ENCODE measurements around the gene GDF10.

Gene GDF10

GRCh38 chr10:47317251-47317650, 17.3 kb downstream of the GDF10 start:
- no peak for DNase-seq

GRCh38 chr10:47318706-47319105, 18.7 kb downstream of the GDF10 start:
- no peak for DNase-seq

GRCh38 chr10:47319784-47320183, 19.8 kb downstream of the GDF10 start:
- DNase-seq = no peak

- DNase-seq = no peak
These were observed 20.8 kb downstream of the GDF10 start for GRCh38 chr10:47320812-47321211.

- DNase-seq = no peak
These were observed 21.7 kb downstream of the GDF10 start for GRCh38 chr10:47321521-47322195.

GRCh38 chr10:47322300-47323061, 22.5 kb downstream of the GDF10 start, which contains the start of gene GDF2:
Gene GDF2, plus strand, starts transcription at chr10:47322454. Its CDS starts 215 bp downstream, at chr10:47322669.
- DNase-seq = no peak

- DNase-seq = no peak
These were observed 23.1 kb downstream of the GDF10 start for GRCh38 chr10:47323087-47323486.

GRCh38 chr10:47323636-47324296, 23.8 kb downstream of the GDF10 start:
- no peak for DNase-seq

GRCh38 chr10:47325303-47326291, 25.6 kb downstream of the GDF10 start:
- DNase-seq = no peak

- no peak for DNase-seq
These were observed 26.4 kb downstream of the GDF10 start for GRCh38 chr10:47326306-47326926.

GRCh38 chr10:47326927-47327330, 26.9 kb downstream of the GDF10 start:
- no peak for DNase-seq

- DNase-seq = no peak
These were observed 29.9 kb downstream of the GDF10 start for GRCh38 chr10:47329855-47330254.

- DNase-seq = no peak
These were observed 30.4 kb downstream of the GDF10 start for GRCh38 chr10:47330366-47330765.

GRCh38 chr10:47330804-47331203, 30.8 kb downstream of the GDF10 start:
- no peak for DNase-seq

- no peak for DNase-seq
These were observed 31.5 kb downstream of the GDF10 start for GRCh38 chr10:47331491-47331890.

- no peak for DNase-seq
These were observed 32.0 kb downstream of the GDF10 start for GRCh38 chr10:47331954-47332353.

GRCh38 chr10:47332371-47332770, 32.4 kb downstream of the GDF10 start:
- DNase-seq = no peak

- DNase-seq = no peak
These were observed 32.9 kb downstream of the GDF10 start for GRCh38 chr10:47332946-47333345.

- no peak for DNase-seq
These were observed 33.5 kb downstream of the GDF10 start for GRCh38 chr10:47333532-47333931.

GRCh38 chr10:47334466-47335295, 34.7 kb downstream of the GDF10 start:
- no peak for DNase-seq

GRCh38 chr10:47335906-47336305, 35.9 kb downstream of the GDF10 start:
- DNase-seq = no peak
